PC-3 (cell line): ENCODE results near the gene TRPC4AP. TPM values are rescaled to one million over a fixed set of nuclear protein-coding genes. Genes with fewer than 3 reads are reported as not detected.

Experiments used
- ATAC-seq: fragments of 200-7000 bp; cut with Tn5 transposase; 2 replicates; pipeline ENCODE4 v1.9.1; 2020; ENCODE audit warnings: mild to moderate bottlenecking, moderate library complexity
- BruUV-seq: library from RNA; stranded (reverse); fragments of 400-500 nt; replicated peaks from 2 replicates; lab custom pipeline; 2021; lab: Mats Ljungman, UMichigan
- CTCF ChIA-PET: fragments of 300-600 bp; sonication (Branson Sonifier 250); formaldehyde crosslinking; loops from one replicate; lab custom pipeline; 2022; ENCODE audit warnings: antibody characterized with exemption; lab: Charles Lee
- POLR2A ChIA-PET: fragments of 300-600 bp; sonication (Branson Sonifier 250); formaldehyde crosslinking; loops from one replicate; lab custom pipeline; 2022; ENCODE audit warnings: antibody characterized with exemption; ENCODE audit not compliant: unreplicated experiment; lab: Charles Lee
- DNase-seq: peaks from one replicate; pipeline ENCODE4 v3.0.0-alpha.2; 2015
- H2AFZ ChIP-seq: fragments of 300-600 bp; sonication (generic); 2 replicates; pipeline ENCODE4 v1.6.0; 2016; ENCODE audit warnings: antibody characterized with exemption, low read length
- H3F3A ChIP-seq: fragments of 300-600 bp; sonication (generic); one replicate; pipeline ENCODE4 v1.6.0; 2017; ENCODE audit warnings: antibody characterized with exemption, low read length, control low read depth, mild to moderate bottlenecking; ENCODE audit not compliant: unreplicated experiment
- H3K27ac ChIP-seq: fragments of 300-600 bp; sonication (generic); 2 replicates; pipeline ENCODE4 v1.5.1; 2016; ENCODE audit warnings: mild to moderate bottlenecking, low read length
- H3K27me3 ChIP-seq: fragments of 300-600 bp; sonication (generic); 2 replicates; pipeline ENCODE4 v1.6.1; 2016; ENCODE audit warnings: low read length, mixed read lengths
- H3K36me3 ChIP-seq: fragments of 300-600 bp; sonication (generic); 2 replicates; pipeline ENCODE4 v1.6.1; 2016; ENCODE audit warnings: low read depth, mixed run types, low read length, mixed read lengths
- H3K4me1 ChIP-seq: fragments of 300-600 bp; sonication (generic); 2 replicates; pipeline ENCODE4 v1.5.1; 2016; ENCODE audit warnings: low read length; ENCODE audit not compliant: insufficient read depth
- H3K4me2 ChIP-seq: fragments of 300-600 bp; sonication (generic); 2 replicates; pipeline ENCODE4 v1.6.0; 2016; ENCODE audit warnings: low read length
- H3K4me3 ChIP-seq: fragments of 300-600 bp; sonication (generic); 2 replicates; pipeline ENCODE4 v1.5.1; 2016; ENCODE audit warnings: mild to moderate bottlenecking, low read length, mixed read lengths
- H3K79me2 ChIP-seq: fragments of 300-600 bp; sonication (generic); 2 replicates; pipeline ENCODE4 v1.6.1; 2017; ENCODE audit warnings: low read length, mixed read lengths
- H3K9ac ChIP-seq: fragments of 300-600 bp; sonication (generic); 2 replicates; pipeline ENCODE4 v1.6.0; 2016; ENCODE audit warnings: mild to moderate bottlenecking, low read length
- H3K9me2 ChIP-seq: fragments of 300-600 bp; sonication (generic); replicated peaks from 2 replicates; pipeline ENCODE4 v1.6.1; 2016; ENCODE audit warnings: mixed run types, low read length, mixed read lengths
- H3K9me3 ChIP-seq: fragments of 300-600 bp; sonication (generic); 2 replicates; pipeline ENCODE4 v1.6.1; 2016; ENCODE audit warnings: low read length, mixed read lengths
- H4K20me1 ChIP-seq: fragments of 300-600 bp; sonication (generic); 2 replicates; pipeline ENCODE4 v1.6.1; 2016; ENCODE audit warnings: low read length, mixed read lengths
- CTCF ChIP-seq: fragments of 300-600 bp; sonication (generic); conservative IDR thresholded peaks from 2 replicates; pipeline ENCODE4 v1.5.1; 2017; ENCODE audit warnings: antibody characterized with exemption, low read depth, mild to moderate bottlenecking, low read length
- EZH2 ChIP-seq: fragments of 300-600 bp; sonication (generic); IDR thresholded peaks from one replicate; pipeline ENCODE4 v1.6.1; 2017; ENCODE audit warnings: antibody characterized with exemption, mild to moderate bottlenecking, low read length; ENCODE audit not compliant: unreplicated experiment
- EZH2phosphoT487 ChIP-seq: fragments of 300-600 bp; sonication (generic); IDR thresholded peaks from 2 replicates; pipeline ENCODE4 v1.6.1; 2018; ENCODE audit warnings: mild to moderate bottlenecking, antibody characterized with exemption, low read length, borderline replicate concordance
- intact Hi-C: fragments of 100-400 bp; cut with micrococcal nuclease; formaldehyde crosslinking; loops from 2 replicates; pipeline ENCODE4 v1.9.0; 2023
- total RNA-seq: library from RNA; depleted of rRNA; stranded (reverse); fragments of >200 nt; gene quantifications from 2 replicates; pipeline ENCODE4 v1.2.3, GENCODE V29; 2014

Gene TRPC4AP
- total RNA-seq, 1 experiment from 2014 or later, result 46.9 TPM

GRCh38 chr20:35006531-35006971 lies 86.1 kb downstream of the TRPC4AP start:
- no peaks in the 10 kb centered on the region for H3K9me3 ChIP-seq
- ATAC-seq, result no peak
- ChIA-PET POLR2A (no interaction called here), CTCF (no interaction called here)
- no peaks in the 10 kb centered on the region for H3F3A ChIP-seq
- H4K20me1 ChIP-seq, result no peaks in the 10 kb centered on the region
- no peak for DNase-seq
- no peaks in the 10 kb centered on the region for H3K9me2 ChIP-seq
- no peaks in the 10 kb centered on the region for H3K79me2 ChIP-seq
- BruUV-seq, result no TSS peak
- H3K9ac ChIP-seq, result no peak overlapping the region
- no peak overlapping the region for H3K4me2 ChIP-seq
- H3K27ac ChIP-seq, result no peak overlapping the region
- intact Hi-C loops, result no loop called here
- no peaks in the 10 kb centered on the region for H3K27me3 ChIP-seq
- no peaks in the 10 kb centered on the region for H3K4me1 ChIP-seq
- no peak overlapping the region for H2AFZ ChIP-seq
- TF ChIP-seq CTCF (no peak), EZH2 (no peak), EZH2phosphoT487 (no peak)
- H3K36me3 ChIP-seq, result peaks cover 65% of the 10 kb centered on the region
- H3K4me3 ChIP-seq, result no peak overlapping the region

GRCh38 chr20:35006009-35006408 lies 86.6 kb downstream of the TRPC4AP start:
- no peaks in the 10 kb centered on the region for H3K9me2 ChIP-seq
- no peak overlapping the region for H2AFZ ChIP-seq
- no peaks in the 10 kb centered on the region for H3K79me2 ChIP-seq
- H3K9me3 ChIP-seq, result no peaks in the 10 kb centered on the region
- no peak for ATAC-seq
- no TSS peak for BruUV-seq
- no peak for DNase-seq
- H3K9ac ChIP-seq, result no peak overlapping the region
- no peak overlapping the region for H3K4me3 ChIP-seq
- ChIA-PET CTCF (no interaction called here), POLR2A (no interaction called here)
- no peak overlapping the region for H3K4me2 ChIP-seq
- H3K4me1 ChIP-seq, result no peaks in the 10 kb centered on the region
- H3K36me3 ChIP-seq, result peaks cover 64% of the 10 kb centered on the region
- TF ChIP-seq EZH2phosphoT487, result no peak
- TF ChIP-seq CTCF, result no peak
- no peak for TF ChIP-seq EZH2
- H4K20me1 ChIP-seq, result no peaks in the 10 kb centered on the region
- H3K27me3 ChIP-seq, result no peaks in the 10 kb centered on the region
- no peak overlapping the region for H3K27ac ChIP-seq
- H3F3A ChIP-seq, result no peaks in the 10 kb centered on the region
- intact Hi-C loops, result no loop called here

GRCh38 chr20:35005463-35005961 lies 87.1 kb downstream of the TRPC4AP start:
- Histone ChIP-seq H3K27ac (no peak overlapping the region), H3K4me1 (no peaks in the 10 kb centered on the region), H3K4me3 (no peak overlapping the region), H4K20me1 (no peaks in the 10 kb centered on the region), H3K9me3 (no peaks in the 10 kb centered on the region), H3K79me2 (no peaks in the 10 kb centered on the region), H3F3A (no peaks in the 10 kb centered on the region), H3K9ac (no peak overlapping the region), H3K36me3 (peaks cover 64% of the 10 kb centered on the region), H3K27me3 (no peaks in the 10 kb centered on the region), H3K9me2 (no peaks in the 10 kb centered on the region), H3K4me2 (no peak overlapping the region), H2AFZ (no peak overlapping the region)
- TF ChIP-seq EZH2phosphoT487 (no peak), CTCF (no peak), EZH2 (no peak)
- intact Hi-C loops, result no loop called here
- DNase-seq (no peak), ATAC-seq (no peak)
- CTCF ChIA-PET, result interaction anchor here (0.6 kb wide), 1 partner anchor 91 kb away, joined by 8 read pairs; no protein-coding TSS in a partner anchor
- BruUV-seq, result no TSS peak
- POLR2A ChIA-PET, result no interaction called here
